ENCODE measurements around the gene NKD1.

GRCh38 chr16:50619702-50620491 is 71.7 kb downstream of the NKD1 start:
- TF ChIP-seq CTCF (IDR thresholded peaks at IDR 0.05) = no peak
- no peak for TF ChIP-seq EZH2 (IDR thresholded peaks at IDR 0.05; ENCODE audit: borderline replicate concordance, insufficient read depth, low read depth, low read length, poor library complexity, severe bottlenecking)
